ENCODE data around the gene GUCY2F.

Gene GUCY2F

GRCh38 chrX:109392895-109393294 lies 89.0 kb downstream of the GUCY2F start:
- no peak for DNase-seq

DNA sequence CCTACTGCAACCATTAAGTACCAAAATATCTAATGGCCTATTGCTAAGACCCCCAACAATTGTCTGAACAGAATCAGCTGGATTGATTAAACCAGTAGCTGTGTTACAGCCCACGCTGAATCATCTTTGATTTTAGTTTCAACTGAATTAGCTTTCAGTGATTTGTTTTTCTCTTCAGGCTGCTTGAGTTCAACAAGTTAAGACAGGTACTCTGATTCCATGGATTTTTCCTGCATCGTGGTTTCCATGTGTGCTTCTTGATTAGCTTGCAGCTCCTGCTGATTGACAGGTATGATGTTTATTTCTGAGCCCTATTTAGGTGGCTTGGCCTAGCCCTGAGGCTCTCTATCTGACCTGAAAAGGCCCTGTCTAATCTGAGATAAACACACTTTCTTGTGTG lies 91.3 kb downstream of the GUCY2F start:
- no peak for DNase-seq

DNA sequence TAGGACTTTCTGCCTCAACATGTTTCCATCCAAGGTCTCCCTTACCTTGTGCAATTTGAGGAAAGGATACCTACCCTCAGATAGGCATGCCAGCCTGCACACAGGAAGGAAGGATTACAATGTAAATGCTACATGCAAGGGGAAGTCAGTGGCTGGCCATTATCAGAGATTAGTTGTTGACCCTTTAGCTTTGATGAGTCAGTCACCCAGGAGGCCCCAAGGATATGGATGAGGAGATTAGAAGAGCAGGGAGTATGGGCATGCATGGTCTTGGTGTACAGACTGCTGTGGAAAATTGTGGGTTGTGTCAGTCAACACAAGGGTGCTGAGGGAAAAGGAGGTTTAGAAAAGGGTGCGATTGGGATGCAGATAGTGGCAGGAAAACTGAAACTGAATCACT lies 92.0 kb downstream of the GUCY2F start:
- no peak for DNase-seq

- no peak for DNase-seq
Measured at GRCh38 chrX:109384699-109385098, 97.2 kb downstream of the GUCY2F start.

DNA sequence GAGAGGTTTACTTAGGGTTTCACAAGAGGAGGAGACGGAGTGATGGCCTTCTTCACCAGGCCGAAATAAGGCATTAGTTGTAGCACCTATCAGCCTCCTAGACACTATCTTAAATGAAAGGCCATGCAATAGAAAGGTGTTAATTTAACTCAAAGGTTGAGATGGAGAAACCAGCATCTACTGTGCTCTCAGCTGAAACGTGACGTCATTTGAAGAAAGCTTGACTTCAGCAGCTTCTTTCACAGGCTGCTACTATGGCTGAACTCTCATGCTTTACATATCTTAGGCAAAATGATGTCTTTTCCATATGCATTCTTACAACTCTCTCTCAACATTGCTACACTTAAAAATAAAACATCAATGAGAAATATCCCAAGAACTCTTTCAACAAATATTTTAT lies 99.6 kb downstream of the GUCY2F start:
- DNase-seq = no peak

DNA sequence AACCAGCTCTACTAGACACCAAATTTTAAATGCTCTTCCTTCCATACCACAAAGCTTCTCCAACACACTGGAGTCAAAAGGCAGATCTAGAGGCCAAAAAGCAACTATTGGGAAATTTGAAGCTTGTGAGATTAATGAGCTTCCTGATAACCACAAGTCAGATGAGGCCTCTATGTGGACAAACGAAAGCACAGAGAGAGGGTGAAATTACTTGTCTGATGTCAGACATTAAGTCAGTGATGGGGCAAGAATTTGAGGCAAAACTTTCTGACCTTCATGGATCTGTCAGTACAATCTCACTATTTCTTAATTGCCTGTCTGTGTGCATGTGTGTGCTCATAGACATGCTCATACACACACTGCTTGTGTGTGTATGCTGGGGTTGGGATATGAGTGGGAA lies 103.6 kb downstream of the GUCY2F start:
- no peak for DNase-seq

DNA sequence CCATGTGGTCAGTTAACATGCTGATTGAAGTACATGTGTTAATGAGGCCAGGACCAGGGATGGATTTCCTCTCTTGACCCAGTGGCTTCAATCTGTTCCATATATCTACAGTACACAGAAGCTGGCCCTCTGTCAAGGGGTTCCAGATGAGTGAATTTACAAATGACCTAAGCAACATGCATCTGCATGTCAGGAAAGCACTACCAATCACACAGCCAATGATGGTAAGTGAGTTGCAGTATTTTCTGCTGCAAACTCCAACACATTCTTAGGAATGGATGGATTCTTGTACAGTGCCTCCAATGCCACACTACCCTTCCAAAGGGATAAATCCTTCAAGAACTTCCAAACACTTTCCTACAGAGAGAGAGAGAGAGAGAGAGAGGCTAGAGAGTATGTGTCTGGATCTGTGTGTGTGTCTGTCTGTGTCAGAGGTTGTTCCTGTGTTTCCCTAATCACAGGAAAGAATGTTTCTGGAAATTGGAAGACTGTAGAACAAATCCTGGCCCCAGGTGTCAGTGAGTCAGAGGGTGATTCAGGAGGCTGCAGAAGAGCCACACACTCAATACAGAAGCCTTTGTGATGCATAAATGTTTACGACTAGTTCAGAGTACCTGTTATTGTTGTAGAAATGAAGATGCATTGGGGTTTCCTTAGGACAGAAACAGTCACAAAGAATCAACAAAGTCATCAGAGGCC lies 107.5 kb downstream of the GUCY2F start:
- no peak for DNase-seq

DNA sequence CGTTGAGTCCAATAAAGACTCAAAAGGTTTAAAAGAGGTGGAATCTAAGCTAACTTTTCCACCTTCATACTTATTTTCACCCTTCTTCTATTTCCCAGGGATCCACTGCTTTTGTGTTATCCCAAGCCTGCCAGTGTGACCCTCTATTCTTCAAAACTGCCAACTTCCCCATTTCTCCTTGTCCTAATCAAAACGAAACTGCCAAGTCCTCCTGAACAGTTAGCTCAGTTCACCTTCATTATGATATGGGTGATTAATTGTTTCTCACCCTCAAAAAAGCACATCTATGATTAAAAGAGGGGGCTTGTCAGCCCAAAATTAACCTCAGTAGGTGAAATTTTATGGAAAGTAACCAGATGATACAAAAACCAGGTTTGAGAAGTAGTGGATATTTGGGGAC lies 108.4 kb downstream of the GUCY2F start:
- no peak for DNase-seq

GRCh38 chrX:109372716-109373115 lies 109.2 kb downstream of the GUCY2F start:
- no peak for DNase-seq

GRCh38 chrX:109372291-109372690 lies 109.6 kb downstream of the GUCY2F start:
- DNase-seq = no peak

- no peak for DNase-seq
Measured at GRCh38 chrX:109362101-109362500, 119.8 kb downstream of the GUCY2F start.

DNA sequence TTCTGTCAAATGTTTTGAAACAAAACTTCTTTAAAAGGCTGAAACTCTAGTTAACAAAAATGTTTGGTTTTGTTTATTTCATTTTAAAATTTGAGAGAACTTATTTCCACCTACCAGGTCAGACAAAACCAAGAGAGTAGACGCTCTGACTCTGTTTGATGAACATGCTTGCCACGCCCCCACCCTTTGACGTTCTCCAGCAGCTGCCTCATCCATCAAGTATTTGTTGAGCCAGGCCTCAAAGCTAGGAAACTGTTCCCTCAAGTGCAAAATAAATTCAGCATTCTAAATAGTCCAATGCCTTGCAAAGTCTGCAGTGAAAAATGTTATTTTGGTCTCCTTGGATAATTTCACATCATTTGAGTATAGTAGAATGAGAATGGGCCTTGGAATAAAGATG lies 121.6 kb downstream of the GUCY2F start:
- no peak for DNase-seq

DNA sequence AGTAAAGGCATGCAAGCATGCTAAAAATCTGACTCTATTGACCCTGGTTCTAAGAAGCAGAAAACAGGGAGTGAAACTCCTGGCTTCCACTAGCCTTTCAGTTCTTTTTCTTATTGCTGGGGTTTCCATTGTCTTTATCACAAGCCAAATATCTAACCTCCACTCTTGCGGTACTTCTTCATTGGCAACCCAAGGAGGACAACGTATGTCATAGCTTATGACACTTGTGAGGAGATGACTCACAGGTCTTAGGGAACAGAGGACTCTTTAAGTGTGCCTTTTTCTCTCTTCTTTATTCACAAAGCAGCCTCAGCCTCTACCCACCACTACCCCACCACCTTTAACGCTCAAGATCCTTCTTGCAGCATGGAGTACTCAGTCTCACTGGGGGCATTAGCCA lies 124.2 kb downstream of the GUCY2F start:
- DNase-seq = no peak

GRCh38 chrX:109356684-109357083 lies 125.2 kb downstream of the GUCY2F start:
- DNase-seq = no peak

DNA sequence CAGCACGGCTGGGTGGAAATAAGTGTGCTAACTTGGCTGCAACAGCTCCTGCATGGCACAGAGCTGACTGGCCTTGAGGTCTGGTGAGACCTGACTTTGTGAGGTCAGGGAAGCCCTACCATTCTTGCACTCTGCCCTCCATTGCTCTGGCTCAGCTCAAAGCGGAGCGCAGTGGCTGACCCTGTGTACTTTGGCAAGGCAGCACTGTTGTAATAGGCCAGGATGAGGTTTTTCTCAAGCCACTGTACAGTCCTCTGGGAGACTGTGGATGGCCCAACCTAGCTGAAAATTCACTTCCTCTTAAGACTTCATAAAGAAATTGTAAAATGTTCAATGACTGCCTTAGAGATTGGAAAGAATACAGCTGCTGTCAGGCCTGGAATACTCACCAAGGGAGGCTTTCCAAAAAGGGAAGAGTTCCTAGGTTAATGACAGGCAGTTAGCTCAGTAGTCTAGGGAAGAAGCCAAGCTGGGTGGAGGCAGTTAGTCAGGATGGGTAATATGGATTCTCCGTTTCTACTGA lies 129.8 kb downstream of the GUCY2F start:
- DNase-seq = no peak

GRCh38 chrX:109351557-109351956 lies 130.3 kb downstream of the GUCY2F start:
- no peak for DNase-seq

GRCh38 chrX:109350551-109350950 lies 131.3 kb downstream of the GUCY2F start:
- no peak for DNase-seq

DNA sequence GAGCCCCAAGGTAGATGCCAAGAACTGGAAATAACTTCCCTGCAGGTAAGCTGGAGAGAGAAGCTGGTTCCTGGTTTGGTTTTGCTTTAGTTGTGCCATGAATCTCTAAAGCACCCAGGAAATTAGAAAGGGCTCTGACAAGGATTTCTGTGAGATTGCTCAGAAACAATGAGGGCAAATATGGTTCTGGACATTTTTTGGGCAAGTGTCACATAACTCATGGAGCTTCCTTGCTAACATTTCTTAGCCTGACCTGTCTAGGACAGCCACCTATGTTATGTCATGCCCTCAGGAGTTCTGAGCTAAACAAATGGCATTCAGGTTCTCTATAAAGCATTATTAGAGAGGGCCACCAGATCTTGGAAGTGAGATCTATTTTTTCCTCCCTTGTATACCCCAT lies 131.8 kb downstream of the GUCY2F start:
- DNase-seq = no peak

DNA sequence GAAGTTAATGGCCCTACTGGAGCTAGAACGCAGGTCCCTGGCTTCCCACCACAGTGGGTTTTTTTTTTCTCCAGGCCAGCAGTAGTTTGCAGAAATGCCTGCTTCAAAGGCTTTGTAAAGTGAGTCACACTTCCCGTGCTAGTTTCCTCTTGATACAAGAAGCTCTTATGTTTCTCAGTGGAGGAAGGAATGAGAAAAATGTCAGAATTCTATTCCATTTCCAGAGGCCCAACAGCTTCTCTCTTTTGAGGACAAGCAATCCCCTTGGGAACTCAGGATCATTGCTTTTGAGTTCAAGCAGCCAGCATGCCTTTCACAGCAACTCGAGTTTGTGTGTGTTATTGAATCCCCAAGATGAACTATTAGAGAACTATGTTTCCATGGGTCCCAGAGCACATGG lies 134.3 kb downstream of the GUCY2F start:
- DNase-seq = no peak

DNA sequence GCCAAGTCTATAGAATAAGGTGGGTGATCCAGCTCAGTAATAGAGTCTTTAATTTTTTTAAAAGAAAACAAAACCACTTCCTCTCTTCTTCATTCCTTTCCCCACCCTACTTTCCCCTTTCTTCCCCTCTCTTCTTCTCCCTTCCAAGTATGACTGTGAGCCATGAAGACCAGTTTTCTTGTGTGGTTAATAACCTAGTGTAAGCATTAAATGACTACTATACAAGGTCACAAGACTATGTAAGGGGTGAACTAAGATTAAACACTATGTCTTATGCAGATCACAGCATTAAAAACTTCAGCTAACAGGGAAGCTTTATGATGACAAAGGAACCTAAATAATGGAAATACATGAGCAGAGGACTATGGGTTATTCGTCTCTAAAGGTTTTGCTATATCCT lies 135.4 kb downstream of the GUCY2F start:
- no peak for DNase-seq

GRCh38 chrX:109345856-109346255 lies 136.0 kb downstream of the GUCY2F start:
- DNase-seq = no peak

DNA sequence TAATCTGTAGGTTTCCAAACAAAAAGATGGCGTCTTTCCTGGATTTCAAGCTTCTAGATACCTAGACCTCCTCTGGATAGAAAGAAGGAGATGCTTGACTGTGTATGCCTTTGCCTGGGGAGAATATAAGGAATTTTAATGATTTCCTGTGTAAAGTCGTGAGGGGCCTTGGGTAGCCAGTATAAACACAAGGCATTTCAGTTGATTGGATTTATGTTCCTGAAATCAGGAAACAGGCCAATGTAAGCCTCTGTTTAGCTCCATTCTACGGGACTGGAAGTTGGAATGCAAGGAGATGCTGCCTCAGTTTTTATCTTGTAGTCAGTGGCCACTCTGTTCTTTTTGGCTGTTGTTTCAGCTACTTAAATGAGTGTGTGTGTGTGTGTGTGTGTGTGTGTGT lies 137.2 kb downstream of the GUCY2F start:
- DNase-seq = no peak

DNA sequence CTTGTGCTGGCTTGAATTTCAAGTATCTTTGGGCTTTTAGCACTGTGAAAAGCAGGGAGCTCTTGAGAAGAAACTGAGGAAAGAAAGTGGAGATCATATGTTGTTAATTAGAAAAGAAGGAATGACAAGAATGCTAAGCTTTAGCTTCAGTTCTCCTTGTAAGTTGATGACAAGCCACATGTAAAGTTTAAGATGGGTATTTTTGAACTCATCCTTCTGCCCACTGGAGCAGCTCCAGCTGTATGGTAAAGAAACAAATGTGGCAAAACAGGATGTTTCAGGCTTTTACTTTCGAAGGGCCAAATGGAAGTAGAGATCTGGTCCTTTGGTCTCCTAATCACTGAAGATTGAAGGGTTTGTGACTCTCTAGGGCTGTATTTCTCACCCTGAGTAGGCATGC lies 137.8 kb downstream of the GUCY2F start:
- DNase-seq = no peak

DNA sequence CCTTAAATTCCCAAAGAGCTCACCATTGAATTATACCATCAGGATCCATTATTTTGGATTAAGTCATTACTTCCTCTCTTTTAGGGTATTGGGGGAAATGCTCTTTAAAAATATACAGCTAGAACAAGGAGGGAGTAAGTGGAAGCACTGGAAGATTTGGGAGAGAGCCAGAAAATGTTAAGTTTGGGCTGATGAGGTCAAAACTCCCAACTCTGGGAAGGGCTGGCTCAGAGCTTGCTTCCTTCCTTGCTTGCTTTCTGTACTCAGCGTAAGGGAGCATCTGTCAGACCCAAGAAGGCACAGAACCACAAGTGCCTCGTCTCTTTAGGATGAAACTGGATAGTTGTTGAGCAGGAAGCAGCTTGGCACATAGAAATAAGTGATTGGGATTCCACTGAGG lies 138.2 kb downstream of the GUCY2F start:
- DNase-seq = no peak

- DNase-seq = no peak
Measured at GRCh38 chrX:109336141-109336540, 145.7 kb downstream of the GUCY2F start.
